SK-N-SH (cell line): ENCODE results near the gene RNFT2. TPM values are rescaled to one million over a fixed set of nuclear protein-coding genes. Genes with fewer than 3 reads are reported as not detected.

ENCODE experiments used
- CTCF ChIA-PET: fragments of 300-600, 350-600 bp; formaldehyde crosslinking; extraction: SDS; loops from one replicate; lab custom pipeline; 2021; lab: Yijun Ruan, JAX
- POLR2A ChIA-PET: fragments of 350-600 bp; sonication (Branson Sonifier 250); formaldehyde crosslinking; extraction: SDS; loops from one replicate; lab custom pipeline; 2020; ENCODE audit warnings: antibody characterized with exemption, inconsistent platforms; lab: Yijun Ruan, JAX
- DNase-seq: peaks from one replicate; pipeline ENCODE4 v3.0.0; 2012
- H2AFZ ChIP-seq: fragments of 200-600 bp; sonication (generic); 2 replicates; pipeline ENCODE4 v1.8.1; 2016; ENCODE audit warnings: antibody characterized with exemption, mild to moderate bottlenecking, low read depth
- H3F3A ChIP-seq: fragments of 200-600 bp; sonication (generic); replicated peaks from 2 replicates; pipeline ENCODE3; 2016; ENCODE audit warnings: antibody characterized with exemption, mild to moderate bottlenecking; ENCODE audit not compliant: insufficient read depth
- H3K27ac ChIP-seq, 2 experiments: fragments of 200-500 bp in 1 of 2; fragments of 200-600 bp in 1 of 2; sonication (Bioruptor generic) in 1 of 2; sonication (generic), shearing (Covaris generic) in 1 of 2; 2 replicates each; pipeline versions ENCODE4 v1.5.1 to v1.6.1; 2014 to 2016; ENCODE audit warnings: low read depth in 2 of 2, inconsistent platforms in 1 of 2, low read length in 1 of 2, mild to moderate bottlenecking in 1 of 2, mixed read lengths in 1 of 2
- H3K27me3 ChIP-seq: fragments of 200-600 bp; sonication (generic), shearing (Covaris generic); 2 replicates; pipeline ENCODE4 v1.6.1; 2016; ENCODE audit warnings: mixed run types; ENCODE audit not compliant: insufficient read depth
- H3K36me3 ChIP-seq, 2 experiments: fragments of 200-500 bp in 1 of 2; fragments of 200-600 bp in 1 of 2; sonication (Bioruptor generic) in 1 of 2; sonication (generic) in 1 of 2; replicated peaks in 1 of 2; 2 replicates each; pipeline versions ENCODE3 to v1.5.1; 2014 to 2016; ENCODE audit warnings: low read length in 1 of 2, mild to moderate bottlenecking in 1 of 2; ENCODE audit not compliant: insufficient read depth in 2 of 2, control insufficient read depth in 1 of 2
- H3K4me1 ChIP-seq, 2 experiments: fragments of 200-500 bp in 1 of 2; fragments of 200-600 bp in 1 of 2; sonication (Bioruptor generic) in 1 of 2; sonication (generic), shearing (Covaris generic) in 1 of 2; 2 replicates each; pipeline versions ENCODE4 v1.5.1 to v1.6.1; 2014 to 2016; ENCODE audit warnings: low read depth in 1 of 2, low read length in 1 of 2, mixed run types in 1 of 2; ENCODE audit not compliant: insufficient read depth in 2 of 2, control insufficient read depth in 1 of 2
- H3K4me2 ChIP-seq: fragments of 200-600 bp; sonication (generic), shearing (Covaris generic); 2 replicates; pipeline ENCODE4 v1.6.1; 2017; ENCODE audit warnings: mixed run types
- H3K4me3 ChIP-seq, 2 experiments: fragments of 200-500 bp in 1 of 2; fragments of 200-600 bp in 1 of 2; sonication (Bioruptor generic) in 1 of 2; sonication (generic), shearing (Covaris generic) in 1 of 2; 2 replicates each; pipeline versions ENCODE4 v1.5.1 to v1.8.1; 2014 to 2016; ENCODE audit warnings: low read depth in 2 of 2, inconsistent platforms in 1 of 2, low read length in 1 of 2, mild to moderate bottlenecking in 1 of 2, mixed read lengths in 1 of 2, moderate library complexity in 1 of 2
- H3K79me2 ChIP-seq: fragments of 200-600 bp; sonication (generic); 2 replicates; pipeline ENCODE4 v1.8.1; 2017; ENCODE audit warnings: mild to moderate bottlenecking; ENCODE audit not compliant: insufficient read depth
- H3K9ac ChIP-seq: fragments of 200-600 bp; sonication (generic); 2 replicates; pipeline ENCODE4 v1.6.1; 2017; ENCODE audit warnings: mixed run types
- H3K9me2 ChIP-seq: fragments of 200-600 bp; sonication (generic); 2 replicates; pipeline ENCODE4 v1.6.1; 2017; ENCODE audit warnings: mixed run types
- H3K9me3 ChIP-seq: fragments of 200-600 bp; sonication (generic); 2 replicates; pipeline ENCODE4 v1.6.1; 2017; ENCODE audit warnings: mixed run types, mild to moderate bottlenecking, moderate library complexity
- H4K20me1 ChIP-seq: fragments of 200-600 bp; sonication (generic); 2 replicates; pipeline ENCODE4 v1.6.1; 2017; ENCODE audit warnings: mild to moderate bottlenecking, mixed run types; ENCODE audit not compliant: insufficient read depth
- CHD2 ChIP-seq: fragments of 150-350 bp; IDR thresholded peaks from 2 replicates; pipeline ENCODE4 v1.6.1; 2018; ENCODE audit warnings: low read length; ENCODE audit not compliant: partially characterized antibody
- EP300 ChIP-seq, 2 experiments: IDR thresholded peaks; 2 replicates each; pipeline versions ENCODE4 v1.4.0 to v1.6.1; 2012; ENCODE audit warnings: borderline replicate concordance in 1 of 2, low read depth in 1 of 2, low read length in 1 of 2
- EZH2phosphoT487 ChIP-seq: fragments of 200-600 bp; sonication (generic); IDR thresholded peaks from 2 replicates; pipeline ENCODE4 v1.6.1; 2017; ENCODE audit warnings: low read depth, mixed run types, mild to moderate bottlenecking, antibody characterized with exemption, moderate library complexity, borderline replicate concordance
- FOSL2 ChIP-seq: IDR thresholded peaks from 2 replicates; pipeline ENCODE4 v1.4.0; 2012; ENCODE audit warnings: low read depth, mild to moderate bottlenecking, moderate library complexity, borderline replicate concordance
- FOXJ3 ChIP-seq: sonication (generic); formaldehyde crosslinking; IDR thresholded peaks from 2 replicates; pipeline ENCODE4 v1.5.1; 2020; ENCODE audit warnings: mild to moderate bottlenecking, missing genetic modification reagents
- NFIC ChIP-seq: IDR thresholded peaks from 2 replicates; pipeline ENCODE4 v1.4.0; 2012; ENCODE audit warnings: borderline replicate concordance
- NRF1 ChIP-seq: IDR thresholded peaks from 2 replicates; pipeline ENCODE4 v1.6.1; 2012; ENCODE audit warnings: low read depth, mild to moderate bottlenecking, low read length
- RAD21 ChIP-seq: IDR thresholded peaks from 2 replicates; pipeline ENCODE4 v1.6.1; 2012; ENCODE audit warnings: mild to moderate bottlenecking, low read length
- RCOR1 ChIP-seq: fragments of 150-350 bp; IDR thresholded peaks from 2 replicates; pipeline ENCODE4 v1.6.1; 2017; ENCODE audit warnings: antibody characterized with exemption, low read length
- RXRA ChIP-seq: IDR thresholded peaks from 2 replicates; pipeline ENCODE4 v1.4.0; 2012; ENCODE audit warnings: low read depth, mild to moderate bottlenecking, borderline replicate concordance
- SMC3 ChIP-seq: IDR thresholded peaks from 2 replicates; pipeline ENCODE4 v1.6.1; 2012; ENCODE audit warnings: low read depth, low read length, improper control_type of control experiment
- TAF1 ChIP-seq: IDR thresholded peaks from 2 replicates; pipeline ENCODE4 v1.6.1; 2012; ENCODE audit warnings: low read depth, mild to moderate bottlenecking, low read length, moderate library complexity, borderline replicate concordance
- TCF12 ChIP-seq: IDR thresholded peaks from 2 replicates; pipeline ENCODE4 v1.4.0; 2012
- TEAD4 ChIP-seq: IDR thresholded peaks from 2 replicates; pipeline ENCODE4 v1.4.0; 2012; ENCODE audit warnings: mild to moderate bottlenecking, borderline replicate concordance; ENCODE audit not compliant: insufficient read depth
- YY1 ChIP-seq: IDR thresholded peaks from 2 replicates; pipeline ENCODE4 v1.4.0; 2012; ENCODE audit warnings: low read depth, mild to moderate bottlenecking
- WGBS: methylation state at CpG from one replicate; pipeline ENCODE4 v1.1.6; 2017; ENCODE audit warnings: low lambda C conversion rate; 5-methylcytosine and 5-hydroxymethylcytosine counted together
- polyA plus RNA-seq, 3 experiments: library from polyadenylated mRNA; depleted of rRNA; stranded (reverse); fragments of >200 nt; gene quantifications; 2 replicates each; pipeline ENCODE4 v1.2.3, GENCODE V29; 2012
- TF ChIP-seq, protein P1 (sequence below): IDR thresholded peaks from 2 replicates; pipeline ENCODE4 v1.4.0; 2012; ENCODE audit warnings: low read depth
- TF ChIP-seq, protein P2 (sequence below): IDR thresholded peaks from 2 replicates; pipeline ENCODE4 v1.4.0; 2012; ENCODE audit warnings: low read depth, borderline replicate concordance
- TF ChIP-seq, protein P3 (sequence below): IDR thresholded peaks from 2 replicates; pipeline ENCODE4 v1.4.0; 2012; ENCODE audit warnings: low read depth, borderline replicate concordance
- TF ChIP-seq, protein P4 (sequence below): fragments of 150-350 bp; IDR thresholded peaks from 2 replicates; pipeline ENCODE4 v1.6.1; 2017; ENCODE audit warnings: antibody characterized with exemption, low read length, low read depth, borderline replicate concordance
- TF ChIP-seq, protein P5 (sequence below): IDR thresholded peaks from 2 replicates; pipeline ENCODE4 v1.6.1; 2012; ENCODE audit warnings: mild to moderate bottlenecking, low read depth, low read length, moderate library complexity
- TF ChIP-seq, protein P6 (sequence below): IDR thresholded peaks from 2 replicates; pipeline ENCODE4; 2012

The RNFT2 gene
- polyA plus RNA-seq, 1 of the 3 experiments (the other 2 are of a cell fraction): 3.8 TPM

DNA sequence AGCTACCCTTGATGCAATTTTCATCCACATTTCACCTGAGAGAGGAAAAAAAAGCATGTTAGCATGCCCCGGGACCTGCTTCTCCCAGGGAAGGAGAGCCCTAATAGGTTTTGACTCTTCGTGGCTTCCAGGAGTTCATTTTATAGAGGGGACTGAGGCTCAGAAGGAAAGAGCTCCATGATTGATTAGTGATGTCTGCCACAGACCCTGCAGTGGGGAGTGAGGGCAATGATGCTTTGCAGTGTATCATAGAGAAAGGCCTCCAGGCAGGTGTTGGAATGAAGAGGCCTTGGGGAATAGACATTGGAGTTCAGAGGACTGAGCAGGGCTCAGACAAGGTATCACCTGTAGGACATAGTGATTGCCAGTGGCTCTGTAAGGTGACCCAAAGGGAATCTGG, 41.5 kb downstream of the RNFT2 start:
- WGBS: 92% methylated on average over 2 of the region's 2 CpGs
- H2AFZ ChIP-seq: no peak overlapping the region
- TF ChIP-seq TAF1 (no peak), EP300 (IDR thresholded peaks at IDR 0.05; ENCODE audit: borderline replicate concordance in 1 of 2, low read depth in 1 of 2, low read length in 1 of 2) (no peak), FOSL2 (no peak), NFIC (no peak), EZH2phosphoT487 (no peak), TEAD4 (no peak), SMC3 (no peak), RAD21 (no peak), CHD2 (no peak), NRF1 (no peak), TCF12 (no peak), YY1 (no peak), FOXJ3 (CRISPR knock-in tag) (no peak), RXRA (no peak), RCOR1 (no peak)
- TF ChIP-seq, protein P1, sequence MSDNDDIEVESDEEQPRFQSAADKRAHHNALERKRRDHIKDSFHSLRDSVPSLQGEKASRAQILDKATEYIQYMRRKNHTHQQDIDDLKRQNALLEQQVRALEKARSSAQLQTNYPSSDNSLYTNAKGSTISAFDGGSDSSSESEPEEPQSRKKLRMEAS: no peak
- TF ChIP-seq, protein P2, sequence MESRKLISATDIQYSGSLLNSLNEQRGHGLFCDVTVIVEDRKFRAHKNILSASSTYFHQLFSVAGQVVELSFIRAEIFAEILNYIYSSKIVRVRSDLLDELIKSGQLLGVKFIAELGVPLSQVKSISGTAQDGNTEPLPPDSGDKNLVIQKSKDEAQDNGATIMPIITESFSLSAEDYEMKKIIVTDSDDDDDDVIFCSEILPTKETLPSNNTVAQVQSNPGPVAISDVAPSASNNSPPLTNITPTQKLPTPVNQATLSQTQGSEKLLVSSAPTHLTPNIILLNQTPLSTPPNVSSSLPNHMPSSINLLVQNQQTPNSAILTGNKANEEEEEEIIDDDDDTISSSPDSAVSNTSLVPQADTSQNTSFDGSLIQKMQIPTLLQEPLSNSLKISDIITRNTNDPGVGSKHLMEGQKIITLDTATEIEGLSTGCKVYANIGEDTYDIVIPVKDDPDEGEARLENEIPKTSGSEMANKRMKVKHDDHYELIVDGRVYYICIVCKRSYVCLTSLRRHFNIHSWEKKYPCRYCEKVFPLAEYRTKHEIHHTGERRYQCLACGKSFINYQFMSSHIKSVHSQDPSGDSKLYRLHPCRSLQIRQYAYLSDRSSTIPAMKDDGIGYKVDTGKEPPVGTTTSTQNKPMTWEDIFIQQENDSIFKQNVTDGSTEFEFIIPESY: no peak
- TF ChIP-seq, protein P3, sequence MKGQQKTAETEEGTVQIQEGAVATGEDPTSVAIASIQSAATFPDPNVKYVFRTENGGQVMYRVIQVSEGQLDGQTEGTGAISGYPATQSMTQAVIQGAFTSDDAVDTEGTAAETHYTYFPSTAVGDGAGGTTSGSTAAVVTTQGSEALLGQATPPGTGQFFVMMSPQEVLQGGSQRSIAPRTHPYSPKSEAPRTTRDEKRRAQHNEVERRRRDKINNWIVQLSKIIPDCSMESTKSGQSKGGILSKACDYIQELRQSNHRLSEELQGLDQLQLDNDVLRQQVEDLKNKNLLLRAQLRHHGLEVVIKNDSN: no peak
- TF ChIP-seq, all 33 proteins: peak for 0

DNA sequence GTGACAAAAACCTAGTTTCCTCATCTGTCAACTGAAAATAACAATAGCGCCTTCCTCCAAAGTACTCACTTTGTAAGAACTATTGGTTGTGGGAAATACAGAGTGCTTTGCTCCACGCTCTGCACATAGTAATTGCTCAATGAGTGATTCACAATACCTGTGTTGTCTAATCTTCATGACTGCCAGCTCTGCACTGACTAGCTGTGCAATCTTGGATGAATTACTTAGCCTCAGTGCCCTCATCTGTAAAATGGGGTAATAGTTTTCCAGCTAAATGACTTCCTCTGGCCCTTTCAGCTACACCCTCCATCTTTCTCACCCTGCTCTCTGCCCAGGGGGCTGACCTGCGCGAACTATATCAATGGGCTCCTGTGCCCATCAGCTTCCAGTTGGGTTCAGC, 42.8 kb downstream of the RNFT2 start:
- Histone ChIP-seq H2AFZ (no peak overlapping the region), H3K4me2 (no peak overlapping the region), H3K9ac (no peak overlapping the region), H3K9me3 (no peaks in the 10 kb centered on the region), H3K9me2 (no peaks in the 10 kb centered on the region), H3K4me1 (no peaks in the 10 kb centered on the region), H3K27me3 (no peaks in the 10 kb centered on the region), H3K79me2 (no peaks in the 10 kb centered on the region), H3F3A (no peaks in the 10 kb centered on the region), H3K36me3 (peaks cover 0 to 5% of the 10 kb centered on the region in 2 experiments), H4K20me1 (no peaks in the 10 kb centered on the region), H3K27ac (no peak overlapping the region), H3K4me3 (no peak overlapping the region)
- POLR2A ChIA-PET: no interaction called here
- WGBS: 50% methylated on average over 2 of the region's 4 CpGs
- CTCF ChIA-PET: no interaction called here
- TF ChIP-seq SMC3 (no peak), NFIC (no peak), TEAD4 (no peak), NRF1 (no peak)
- TF ChIP-seq, protein P4, sequence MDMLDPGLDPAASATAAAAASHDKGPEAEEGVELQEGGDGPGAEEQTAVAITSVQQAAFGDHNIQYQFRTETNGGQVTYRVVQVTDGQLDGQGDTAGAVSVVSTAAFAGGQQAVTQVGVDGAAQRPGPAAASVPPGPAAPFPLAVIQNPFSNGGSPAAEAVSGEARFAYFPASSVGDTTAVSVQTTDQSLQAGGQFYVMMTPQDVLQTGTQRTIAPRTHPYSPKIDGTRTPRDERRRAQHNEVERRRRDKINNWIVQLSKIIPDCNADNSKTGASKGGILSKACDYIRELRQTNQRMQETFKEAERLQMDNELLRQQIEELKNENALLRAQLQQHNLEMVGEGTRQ: no peak
- TF ChIP-seq, protein P5, sequence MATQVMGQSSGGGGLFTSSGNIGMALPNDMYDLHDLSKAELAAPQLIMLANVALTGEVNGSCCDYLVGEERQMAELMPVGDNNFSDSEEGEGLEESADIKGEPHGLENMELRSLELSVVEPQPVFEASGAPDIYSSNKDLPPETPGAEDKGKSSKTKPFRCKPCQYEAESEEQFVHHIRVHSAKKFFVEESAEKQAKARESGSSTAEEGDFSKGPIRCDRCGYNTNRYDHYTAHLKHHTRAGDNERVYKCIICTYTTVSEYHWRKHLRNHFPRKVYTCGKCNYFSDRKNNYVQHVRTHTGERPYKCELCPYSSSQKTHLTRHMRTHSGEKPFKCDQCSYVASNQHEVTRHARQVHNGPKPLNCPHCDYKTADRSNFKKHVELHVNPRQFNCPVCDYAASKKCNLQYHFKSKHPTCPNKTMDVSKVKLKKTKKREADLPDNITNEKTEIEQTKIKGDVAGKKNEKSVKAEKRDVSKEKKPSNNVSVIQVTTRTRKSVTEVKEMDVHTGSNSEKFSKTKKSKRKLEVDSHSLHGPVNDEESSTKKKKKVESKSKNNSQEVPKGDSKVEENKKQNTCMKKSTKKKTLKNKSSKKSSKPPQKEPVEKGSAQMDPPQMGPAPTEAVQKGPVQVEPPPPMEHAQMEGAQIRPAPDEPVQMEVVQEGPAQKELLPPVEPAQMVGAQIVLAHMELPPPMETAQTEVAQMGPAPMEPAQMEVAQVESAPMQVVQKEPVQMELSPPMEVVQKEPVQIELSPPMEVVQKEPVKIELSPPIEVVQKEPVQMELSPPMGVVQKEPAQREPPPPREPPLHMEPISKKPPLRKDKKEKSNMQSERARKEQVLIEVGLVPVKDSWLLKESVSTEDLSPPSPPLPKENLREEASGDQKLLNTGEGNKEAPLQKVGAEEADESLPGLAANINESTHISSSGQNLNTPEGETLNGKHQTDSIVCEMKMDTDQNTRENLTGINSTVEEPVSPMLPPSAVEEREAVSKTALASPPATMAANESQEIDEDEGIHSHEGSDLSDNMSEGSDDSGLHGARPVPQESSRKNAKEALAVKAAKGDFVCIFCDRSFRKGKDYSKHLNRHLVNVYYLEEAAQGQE: no peak
- TF ChIP-seq, protein P6, sequence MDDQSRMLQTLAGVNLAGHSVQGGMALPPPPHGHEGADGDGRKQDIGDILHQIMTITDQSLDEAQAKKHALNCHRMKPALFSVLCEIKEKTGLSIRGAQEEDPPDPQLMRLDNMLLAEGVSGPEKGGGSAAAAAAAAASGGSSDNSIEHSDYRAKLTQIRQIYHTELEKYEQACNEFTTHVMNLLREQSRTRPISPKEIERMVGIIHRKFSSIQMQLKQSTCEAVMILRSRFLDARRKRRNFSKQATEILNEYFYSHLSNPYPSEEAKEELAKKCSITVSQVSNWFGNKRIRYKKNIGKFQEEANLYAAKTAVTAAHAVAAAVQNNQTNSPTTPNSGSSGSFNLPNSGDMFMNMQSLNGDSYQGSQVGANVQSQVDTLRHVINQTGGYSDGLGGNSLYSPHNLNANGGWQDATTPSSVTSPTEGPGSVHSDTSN: no peak
- no peak for DNase-seq

More for the DNA sequence above, 41.5 kb downstream of the RNFT2 start:
- H3K36me3 ChIP-seq: peaks cover 0 to 5% of the 10 kb centered on the region in 2 experiments
- H3K4me1 ChIP-seq: no peaks in the 10 kb centered on the region
- no peak overlapping the region for H3K4me3 ChIP-seq
- ChIA-PET POLR2A (no interaction called here), CTCF (no interaction called here)
- no peak overlapping the region for H3K27ac ChIP-seq
- H4K20me1 ChIP-seq: no peaks in the 10 kb centered on the region
- H3K4me2 ChIP-seq: no peak overlapping the region
- no peaks in the 10 kb centered on the region for H3K79me2 ChIP-seq
- no peaks in the 10 kb centered on the region for H3K27me3 ChIP-seq
- no peaks in the 10 kb centered on the region for H3K9me2 ChIP-seq
- no peak overlapping the region for H3K9ac ChIP-seq
- no peak for DNase-seq
- no peaks in the 10 kb centered on the region for H3K9me3 ChIP-seq
- H3F3A ChIP-seq: no peaks in the 10 kb centered on the region
